Measurements from ENCODE around the gene FAM83D. TPM values are rescaled to one million over a fixed set of nuclear protein-coding genes. Genes with fewer than 3 reads are reported as not detected.

FAM83D gene
- total RNA-seq, 1 donor from 2014 or later = 20.4 TPM

DNA sequence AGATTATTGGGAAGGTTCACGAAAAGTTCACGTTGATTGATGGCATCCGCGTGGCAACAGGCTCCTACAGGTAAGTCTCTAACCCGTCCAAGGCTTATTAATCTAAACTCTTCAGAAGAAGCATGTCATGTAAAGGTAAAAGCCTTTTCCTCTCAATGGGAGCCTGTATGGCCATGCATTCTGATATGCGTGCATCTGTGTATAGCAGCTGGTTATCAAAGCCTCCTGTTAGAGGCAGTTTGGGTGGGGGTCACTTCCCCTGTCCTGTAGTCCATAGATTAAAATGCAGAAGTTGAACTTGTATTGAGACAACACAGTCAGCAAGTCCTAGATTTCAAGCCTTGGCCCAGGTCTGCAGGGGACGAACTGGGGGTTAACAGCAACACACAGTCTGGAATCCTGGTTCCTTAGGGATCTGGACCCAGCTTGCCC lies 21.7 kb downstream of the FAM83D start:
- Histone ChIP-seq H3K9me3 (no peaks in the 10 kb centered on the region), H3K27ac (no peak overlapping the region), H3K36me3 (no peaks in the 10 kb centered on the region), H3K4me1 (peaks cover 6% of the 10 kb centered on the region), H3K4me3 (no peak overlapping the region), H3K27me3 (no peaks in the 10 kb centered on the region)
- TF ChIP-seq POLR2AphosphoS5 (IDR thresholded peaks at IDR 0.05; ENCODE audit: insufficient read depth in 1 of 2, low read depth in 1 of 2) = no peak
- TF ChIP-seq, protein P1, sequence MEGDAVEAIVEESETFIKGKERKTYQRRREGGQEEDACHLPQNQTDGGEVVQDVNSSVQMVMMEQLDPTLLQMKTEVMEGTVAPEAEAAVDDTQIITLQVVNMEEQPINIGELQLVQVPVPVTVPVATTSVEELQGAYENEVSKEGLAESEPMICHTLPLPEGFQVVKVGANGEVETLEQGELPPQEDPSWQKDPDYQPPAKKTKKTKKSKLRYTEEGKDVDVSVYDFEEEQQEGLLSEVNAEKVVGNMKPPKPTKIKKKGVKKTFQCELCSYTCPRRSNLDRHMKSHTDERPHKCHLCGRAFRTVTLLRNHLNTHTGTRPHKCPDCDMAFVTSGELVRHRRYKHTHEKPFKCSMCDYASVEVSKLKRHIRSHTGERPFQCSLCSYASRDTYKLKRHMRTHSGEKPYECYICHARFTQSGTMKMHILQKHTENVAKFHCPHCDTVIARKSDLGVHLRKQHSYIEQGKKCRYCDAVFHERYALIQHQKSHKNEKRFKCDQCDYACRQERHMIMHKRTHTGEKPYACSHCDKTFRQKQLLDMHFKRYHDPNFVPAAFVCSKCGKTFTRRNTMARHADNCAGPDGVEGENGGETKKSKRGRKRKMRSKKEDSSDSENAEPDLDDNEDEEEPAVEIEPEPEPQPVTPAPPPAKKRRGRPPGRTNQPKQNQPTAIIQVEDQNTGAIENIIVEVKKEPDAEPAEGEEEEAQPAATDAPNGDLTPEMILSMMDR (IDR thresholded peaks at IDR 0.05) = no peak
- TF ChIP-seq POLR2A (IDR thresholded peaks at IDR 0.05) = no peak
- DNase-seq (ENCODE audit: extremely low spot score in 2 of 2) = no peak
- intact Hi-C loops (cut with DNase I) = loop anchor here (10.0 kb wide), 1 partner anchor 1347 kb away; no protein-coding TSS in a partner anchor

DNA sequence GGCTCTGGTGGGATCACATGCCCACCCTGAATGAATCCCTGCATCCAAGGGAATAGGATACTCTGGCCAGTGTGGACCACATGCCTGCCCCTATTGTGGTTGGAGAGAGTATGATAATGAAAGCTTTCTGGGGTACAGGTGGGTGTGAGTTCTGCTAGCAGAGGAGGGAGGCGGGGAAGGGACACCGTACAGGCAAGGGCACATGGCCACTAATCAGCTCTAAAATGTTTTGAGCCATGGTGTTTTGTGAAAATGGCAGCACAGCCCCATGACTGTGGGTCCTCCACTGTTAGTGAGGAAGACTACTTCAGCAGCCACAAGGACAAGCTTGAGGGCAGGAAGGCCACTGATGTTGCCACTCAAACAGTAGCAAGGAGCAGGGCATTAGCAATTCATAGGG lies 24.0 kb downstream of the FAM83D start:
- intact Hi-C loops (cut with DNase I) = no loop called here
- no peak for TF ChIP-seq POLR2AphosphoS5 (IDR thresholded peaks at IDR 0.05; ENCODE audit: insufficient read depth in 1 of 2, low read depth in 1 of 2)
- no peak for TF ChIP-seq POLR2A (IDR thresholded peaks at IDR 0.05)
- TF ChIP-seq, protein P1 (IDR thresholded peaks at IDR 0.05) = no peak
- no peak overlapping the region for H3K27ac ChIP-seq
- H3K27me3 ChIP-seq = no peaks in the 10 kb centered on the region
- H3K9me3 ChIP-seq = no peaks in the 10 kb centered on the region
- H3K4me1 ChIP-seq = peaks cover 6% of the 10 kb centered on the region
- no peaks in the 10 kb centered on the region for H3K36me3 ChIP-seq
- no peak overlapping the region for H3K4me3 ChIP-seq
- no peak for DNase-seq (ENCODE audit: extremely low spot score in 2 of 2)

DNA sequence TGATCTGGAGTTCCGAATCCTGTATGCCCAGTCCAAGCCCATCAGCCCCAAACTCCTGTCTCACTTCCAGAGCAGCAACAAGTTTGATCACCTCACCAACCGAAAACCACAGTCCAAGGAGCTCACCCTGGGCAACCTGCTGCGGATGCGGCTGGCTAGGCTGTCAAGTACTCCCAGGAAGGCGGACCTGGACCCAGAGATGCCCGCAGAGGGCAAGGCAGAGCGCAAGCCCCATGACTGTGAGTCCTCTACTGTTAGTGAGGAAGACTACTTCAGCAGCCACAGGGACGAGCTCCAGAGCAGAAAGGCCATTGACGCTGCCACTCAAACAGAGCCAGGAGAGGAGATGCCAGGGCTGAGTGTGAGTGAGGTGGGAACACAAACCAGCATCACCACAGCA lies 25.4 kb downstream of the FAM83D start:
- no peak for DNase-seq (ENCODE audit: extremely low spot score in 2 of 2)
- H3K36me3 ChIP-seq = no peaks in the 10 kb centered on the region
- no peaks in the 10 kb centered on the region for H3K9me3 ChIP-seq
- no peak overlapping the region for H3K27ac ChIP-seq
- no peak overlapping the region for H3K4me3 ChIP-seq
- intact Hi-C loops (cut with DNase I) = no loop called here
- peaks cover 6% of the 10 kb centered on the region for H3K4me1 ChIP-seq
- no peaks in the 10 kb centered on the region for H3K27me3 ChIP-seq
- TF ChIP-seq, protein P1 (IDR thresholded peaks at IDR 0.05) = no peak
- TF ChIP-seq POLR2A (IDR thresholded peaks at IDR 0.05) (no peak), POLR2AphosphoS5 (IDR thresholded peaks at IDR 0.05; ENCODE audit: insufficient read depth in 1 of 2, low read depth in 1 of 2) (no peak)

DNA sequence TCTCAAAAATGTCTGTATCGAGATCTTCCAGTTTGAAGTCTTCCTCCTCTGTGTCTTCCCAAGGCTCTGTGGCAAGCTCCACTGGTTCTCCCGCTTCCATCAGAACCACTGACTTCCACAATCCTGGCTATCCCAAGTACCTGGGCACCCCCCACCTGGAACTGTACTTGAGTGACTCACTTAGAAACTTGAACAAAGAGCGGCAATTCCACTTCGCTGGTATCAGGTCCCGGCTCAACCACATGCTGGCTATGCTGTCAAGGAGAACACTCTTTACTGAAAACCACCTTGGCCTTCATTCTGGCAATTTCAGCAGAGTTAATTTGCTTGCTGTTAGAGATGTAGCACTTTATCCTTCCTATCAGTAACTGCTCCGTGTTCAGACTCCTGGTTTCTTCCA lies 25.9 kb downstream of the FAM83D start:
- Histone ChIP-seq H3K9me3 (no peaks in the 10 kb centered on the region), H3K36me3 (no peaks in the 10 kb centered on the region), H3K4me3 (no peak overlapping the region), H3K27me3 (no peaks in the 10 kb centered on the region), H3K27ac (no peak overlapping the region), H3K4me1 (peaks cover 6% of the 10 kb centered on the region)
- no peak for DNase-seq (ENCODE audit: extremely low spot score in 2 of 2)
- intact Hi-C loops (cut with DNase I) = no loop called here
- TF ChIP-seq POLR2A (IDR thresholded peaks at IDR 0.05) = no peak
- TF ChIP-seq, protein P1 (IDR thresholded peaks at IDR 0.05) = no peak
- no peak for TF ChIP-seq POLR2AphosphoS5 (IDR thresholded peaks at IDR 0.05; ENCODE audit: insufficient read depth in 1 of 2, low read depth in 1 of 2)

DNA sequence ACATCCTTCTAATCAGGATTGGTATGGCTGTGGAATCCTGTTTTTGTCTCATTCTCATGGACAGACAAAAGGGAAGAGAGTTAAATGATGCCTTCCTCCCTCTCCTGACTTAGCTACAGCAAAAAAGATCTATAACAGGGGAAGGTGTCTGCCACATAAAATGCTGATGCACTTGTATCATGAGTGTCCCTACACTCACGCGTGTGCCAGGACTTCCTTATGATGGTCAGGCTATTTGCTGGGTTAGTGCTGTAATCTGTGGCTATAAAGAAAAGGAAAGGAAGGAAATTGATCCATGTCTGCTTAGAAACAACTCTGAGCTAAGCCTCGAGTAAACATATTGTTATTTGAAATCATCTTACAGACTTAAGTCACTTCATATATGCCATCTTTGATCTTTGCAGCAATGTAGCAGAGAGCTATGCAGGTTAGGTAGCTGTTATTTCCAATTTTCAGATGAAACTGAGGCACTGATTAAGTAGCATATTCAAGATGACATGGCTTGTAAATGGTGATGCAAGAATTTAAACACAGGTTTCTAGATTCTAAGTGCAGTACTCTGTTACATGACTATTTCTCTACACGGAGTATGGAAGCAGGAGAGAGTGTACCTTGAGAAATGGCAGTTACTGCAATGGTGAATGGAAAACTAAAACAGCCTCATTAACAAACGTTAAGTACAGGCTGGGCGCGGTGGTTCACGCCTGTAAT lies 27.6 kb downstream of the FAM83D start:
- no peaks in the 10 kb centered on the region for H3K9me3 ChIP-seq
- no peaks in the 10 kb centered on the region for H3K36me3 ChIP-seq
- TF ChIP-seq POLR2AphosphoS5 (IDR thresholded peaks at IDR 0.05; ENCODE audit: insufficient read depth in 1 of 2, low read depth in 1 of 2) = no peak
- TF ChIP-seq, protein P1 (IDR thresholded peaks at IDR 0.05) = no peak
- no peak for TF ChIP-seq POLR2A (IDR thresholded peaks at IDR 0.05)
- H3K27ac ChIP-seq = no peak overlapping the region
- intact Hi-C loops (cut with DNase I) = no loop called here
- DNase-seq (ENCODE audit: extremely low spot score in 2 of 2) = no peak
- H3K27me3 ChIP-seq = no peaks in the 10 kb centered on the region
- no peak overlapping the region for H3K4me3 ChIP-seq
- no peaks in the 10 kb centered on the region for H3K4me1 ChIP-seq

Measured in vagina (tissue), 2 donors.